Measurements from ENCODE around the gene SLC44A4.
A peak's percentile ranks its signal among the peaks of the same experiment; 100 is the strongest.

SLC44A4 gene

GRCh38 chr6:31903957-31904356 lies 25.2 kb upstream of the SLC44A4 start:
- Histone ChIP-seq H3K4me1 (ENCODE audit: insufficient read depth, low read length) (peaks cover 34% of the 10 kb centered on the region), H4K20me1 (ENCODE audit: insufficient read depth, low read length) (peaks cover 3% of the 10 kb centered on the region; the same call in 1 of the 2 replicates), H2AFZ (ENCODE audit: low read depth, low read length) (no peak overlapping the region), H3K27ac (ENCODE audit: low read length) (no peak overlapping the region), H3K9ac (ENCODE audit: low read depth, low read length) (no peak overlapping the region), H3K9me3 (ENCODE audit: insufficient read depth, low read length, severe bottlenecking) (no peaks in the 10 kb centered on the region), H3K27me3 (ENCODE audit: insufficient read depth, low read length, poor library complexity) (peaks cover 4% of the 10 kb centered on the region), H3K4me3 (ENCODE audit: low read depth in 1 of 2, low read length in 2 of 2) (no peak overlapping the region), H3K36me3 (ENCODE audit: insufficient read depth, low read length) (peaks cover 8% of the 10 kb centered on the region), H3K79me2 (ENCODE audit: insufficient read depth, low read length) (peaks cover 24% of the 10 kb centered on the region), H3K4me2 (ENCODE audit: insufficient read depth, low read length) (no peak overlapping the region)
- TF ChIP-seq EZH2 (IDR thresholded peaks at IDR 0.05; ENCODE audit: borderline replicate concordance, low read depth, low read length, severe bottlenecking) (no peak), CTCF (IDR thresholded peaks at IDR 0.05; ENCODE audit: borderline replicate concordance, extremely low read depth, low read length, poor library complexity, severe bottlenecking) (no peak)
- ATAC-seq (ENCODE audit: insufficient read depth, low read depth) (no peak), DNase-seq (no peak)

GRCh38 chr6:31901953-31902643 lies 23.3 kb upstream of the SLC44A4 start, which contains the start of gene ZBTB12:
Gene ZBTB12, minus strand, starts transcription at chr6:31902086. Its CDS starts 781 bp downstream, at chr6:31901305.
- H3K4me2 ChIP-seq (ENCODE audit: insufficient read depth, low read length) = peak within 1 kb of the TSS; percentile 92
- peak within 1 kb of the TSS; percentile 73 for H3K9ac ChIP-seq (ENCODE audit: low read depth, low read length)
- H3K4me1 ChIP-seq (ENCODE audit: insufficient read depth, low read length) = peaks cover 41% of the 10 kb centered on the region
- H2AFZ ChIP-seq (ENCODE audit: low read depth, low read length) = peak within 1 kb of the TSS; percentile 90
- DNase-seq (peak; percentile 93), ATAC-seq (ENCODE audit: insufficient read depth, low read depth) (peak; percentile 74)
- H3K4me3 ChIP-seq (ENCODE audit: low read depth in 1 of 2, low read length in 2 of 2) = peak within 1 kb of the TSS; percentile 43 to 74
- H3K9me3 ChIP-seq (ENCODE audit: insufficient read depth, low read length, severe bottlenecking) = no peaks in the 10 kb centered on the region
- peaks cover 8% of the 10 kb centered on the region for H3K36me3 ChIP-seq (ENCODE audit: insufficient read depth, low read length)
- H3K27me3 ChIP-seq (ENCODE audit: insufficient read depth, low read length, poor library complexity) = peaks cover 4% of the 10 kb centered on the region
- peaks cover 41% of the 10 kb centered on the region for H3K79me2 ChIP-seq (ENCODE audit: insufficient read depth, low read length)
- peaks cover 3% of the 10 kb centered on the region; the same call in 1 of the 2 replicates for H4K20me1 ChIP-seq (ENCODE audit: insufficient read depth, low read length)
- TF ChIP-seq EZH2 (IDR thresholded peaks at IDR 0.05; ENCODE audit: borderline replicate concordance, low read depth, low read length, severe bottlenecking) (no peak), CTCF (IDR thresholded peaks at IDR 0.05; ENCODE audit: borderline replicate concordance, extremely low read depth, low read length, poor library complexity, severe bottlenecking) (no peak)
- peak within 1 kb of the TSS; percentile 80 for H3K27ac ChIP-seq (ENCODE audit: low read length)

GRCh38 chr6:31901415-31901952 lies 22.7 kb upstream of the SLC44A4 start:
- peak overlapping the region; percentile 90; the same call in 1 of the 2 replicates for H2AFZ ChIP-seq (ENCODE audit: low read depth, low read length)
- H3K9ac ChIP-seq (ENCODE audit: low read depth, low read length) = peak overlapping the region; percentile 73
- TF ChIP-seq EZH2 (IDR thresholded peaks at IDR 0.05; ENCODE audit: borderline replicate concordance, low read depth, low read length, severe bottlenecking) (no peak), CTCF (IDR thresholded peaks at IDR 0.05; ENCODE audit: borderline replicate concordance, extremely low read depth, low read length, poor library complexity, severe bottlenecking) (no peak)

More at GRCh38 chr6:31901415-31901952, 22.7 kb upstream of the SLC44A4 start:
- Histone ChIP-seq H3K27me3 (ENCODE audit: insufficient read depth, low read length, poor library complexity) (peaks cover 4% of the 10 kb centered on the region), H3K9me3 (ENCODE audit: insufficient read depth, low read length, severe bottlenecking) (no peaks in the 10 kb centered on the region), H3K4me1 (ENCODE audit: insufficient read depth, low read length) (peaks cover 46% of the 10 kb centered on the region), H3K4me3 (ENCODE audit: low read depth in 1 of 2, low read length in 2 of 2) (peak overlapping the region; percentile 43 to 74; a peak in 3 of 4 replicates), H3K36me3 (ENCODE audit: insufficient read depth, low read length) (peaks cover 13% of the 10 kb centered on the region), H3K79me2 (ENCODE audit: insufficient read depth, low read length) (peaks cover 48% of the 10 kb centered on the region), H3K27ac (ENCODE audit: low read length) (peak overlapping the region; percentile 80), H4K20me1 (ENCODE audit: insufficient read depth, low read length) (peaks cover 3% of the 10 kb centered on the region; the same call in 1 of the 2 replicates), H3K4me2 (ENCODE audit: insufficient read depth, low read length) (peak overlapping the region; percentile 92)
- DNase-seq = peak; percentile 70
- peak; percentile 1; the same call in 2 of the 3 replicates for ATAC-seq (ENCODE audit: insufficient read depth, low read depth)

All from DND-41 (cell line).